Measurements from ENCODE around the gene PEX5L.

GRCh38 chr3:179902061-179902460 is 134.7 kb downstream of the PEX5L start:
- TF ChIP-seq CTCF (conservative IDR thresholded peaks at IDR 0.05; ENCODE audit: low read depth in 2 of 2) (no peak), REST (IDR thresholded peaks at IDR 0.05; ENCODE audit: unreplicated experiment) (no peak), EZH2phosphoT487 (IDR thresholded peaks at IDR 0.05; ENCODE audit: unreplicated experiment) (no peak), EZH2 (IDR thresholded peaks at IDR 0.05; ENCODE audit: low read depth, unreplicated experiment) (no peak), POLR2AphosphoS5 (IDR thresholded peaks at IDR 0.05; ENCODE audit: low read depth) (no peak), JUNB (IDR thresholded peaks at IDR 0.05; ENCODE audit: unreplicated experiment) (no peak), ETS1 (IDR thresholded peaks at IDR 0.05) (no peak), CREB1 (CRISPR knock-in tag; IDR thresholded peaks at IDR 0.05; ENCODE audit: low read depth) (no peak), ZNF331 (CRISPR knock-in tag; IDR thresholded peaks at IDR 0.05; ENCODE audit: low read depth) (no peak), STAT1 (IDR thresholded peaks at IDR 0.05; ENCODE audit: unreplicated experiment) (no peak), ZNF114 (CRISPR knock-in tag; IDR thresholded peaks at IDR 0.05) (no peak)
